ENCODE measurements around the gene HABP2.

HABP2 gene

DNA sequence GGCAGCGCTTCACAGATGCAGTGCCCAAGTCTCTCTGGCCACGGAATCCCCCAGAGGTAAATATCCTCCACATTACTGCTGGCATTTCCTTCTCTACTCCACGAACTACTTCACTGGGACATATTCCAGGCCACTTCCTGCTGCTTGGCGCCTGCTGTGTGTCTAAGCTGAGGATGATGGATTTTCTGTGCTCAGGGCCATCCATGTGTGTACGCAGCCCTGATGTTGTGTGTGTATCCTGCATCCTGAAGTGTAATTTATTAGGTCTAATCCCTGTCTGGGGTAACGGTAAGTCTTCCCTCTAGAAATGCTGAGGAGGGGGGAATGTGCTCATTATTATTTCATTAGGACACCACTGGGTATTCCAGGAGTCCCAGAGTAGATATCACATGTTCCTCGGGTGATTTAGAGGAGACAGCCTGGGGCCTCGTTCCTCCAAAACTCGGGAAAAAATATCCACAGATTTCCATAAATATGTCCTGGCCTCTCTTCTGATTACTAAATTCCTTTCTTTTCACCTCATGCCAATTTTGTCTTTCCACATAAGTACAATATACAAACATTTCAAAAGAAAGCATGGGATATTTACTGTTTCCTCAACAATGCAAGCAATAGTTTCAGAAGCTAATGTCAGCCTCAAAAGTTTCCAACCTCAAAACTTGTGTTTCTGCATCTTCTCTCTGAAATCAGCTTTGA is 25.5 kb upstream of the HABP2 start:
- DNase-seq (ENCODE audit: low read depth in 2 of 2), result no peak

DNA sequence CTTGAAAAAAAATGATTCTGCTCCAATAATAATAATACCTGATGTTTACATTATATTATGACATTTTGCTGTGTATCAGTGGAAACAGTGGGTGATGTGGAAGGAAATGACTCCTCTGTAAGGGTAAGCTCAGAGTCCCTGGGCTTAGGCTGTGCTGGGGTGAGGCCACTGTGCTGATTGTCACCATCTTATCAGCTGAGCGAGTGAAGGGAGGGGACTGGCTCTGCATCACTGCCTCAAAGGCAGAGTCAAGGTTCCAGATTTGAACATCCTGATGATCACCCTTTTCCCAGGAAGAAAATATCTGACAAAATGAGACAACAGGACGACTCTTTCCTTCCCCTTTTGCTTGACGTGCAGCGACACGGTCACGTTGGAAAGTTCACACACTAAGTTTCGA is 24.0 kb upstream of the HABP2 start:
- DNase-seq (ENCODE audit: low read depth in 2 of 2), result no peak

DNA sequence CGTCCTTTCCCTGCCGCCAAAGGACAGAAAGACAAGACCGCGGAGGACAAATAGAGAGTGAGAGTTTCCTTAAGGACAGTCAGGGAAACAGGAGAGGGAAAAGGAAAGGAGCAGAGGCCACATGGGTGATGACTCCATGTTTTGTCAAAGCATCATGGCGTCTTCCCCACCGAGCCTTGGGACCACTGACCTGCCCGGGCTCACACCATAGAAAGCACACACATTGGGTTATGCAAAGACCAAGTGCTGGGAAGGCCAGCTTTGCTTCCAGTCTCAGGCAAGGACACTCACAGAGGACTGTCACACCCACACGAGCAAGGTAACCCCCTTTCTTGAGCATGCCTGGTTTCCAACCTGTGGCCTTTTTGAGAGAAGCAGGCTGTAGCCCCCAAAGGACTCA is 23.3 kb upstream of the HABP2 start:
- no peak for DNase-seq (ENCODE audit: low read depth in 2 of 2)

DNA sequence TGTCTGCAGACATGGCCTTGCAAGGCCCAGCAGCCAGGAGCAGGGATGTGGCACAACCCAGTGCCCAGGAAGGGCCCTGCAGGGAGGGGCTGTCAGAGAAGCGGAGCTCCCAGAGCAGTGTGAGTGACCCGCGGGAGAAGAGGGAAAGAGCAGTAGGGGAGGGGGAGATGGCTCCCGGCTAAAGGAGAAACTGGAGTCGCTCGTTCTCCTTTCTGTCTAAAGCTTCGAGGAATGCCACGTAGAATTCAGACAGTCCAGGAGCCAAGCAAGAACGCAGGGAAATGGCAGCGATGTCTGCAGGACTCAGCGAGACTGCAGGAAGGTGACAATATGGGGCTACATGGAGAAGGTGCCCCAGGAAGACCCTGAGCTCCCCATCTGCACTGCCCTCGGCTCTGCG is 22.4 kb upstream of the HABP2 start:
- DNase-seq (ENCODE audit: low read depth in 2 of 2), result no peak

DNA sequence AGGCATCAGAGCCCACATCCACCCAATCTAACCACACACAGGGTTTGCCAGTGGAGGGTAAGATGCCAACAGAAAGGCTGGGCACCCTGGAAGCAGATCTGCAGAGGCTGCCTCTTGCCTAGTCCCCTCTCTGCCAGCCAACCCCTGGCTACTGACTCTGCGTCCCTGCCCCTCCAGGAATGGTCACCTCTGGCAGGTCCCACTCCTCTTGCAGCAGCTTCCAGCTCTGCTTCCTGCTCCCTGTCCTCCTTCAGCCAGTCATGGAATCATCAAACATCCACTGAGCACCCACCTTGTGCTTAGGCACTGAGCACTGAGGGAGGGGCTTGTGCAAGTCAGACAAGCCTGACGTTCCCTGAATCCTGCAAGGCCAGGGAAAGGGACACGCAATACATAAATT is 20.1 kb upstream of the HABP2 start:
- no peak for DNase-seq (ENCODE audit: low read depth in 2 of 2)

DNA sequence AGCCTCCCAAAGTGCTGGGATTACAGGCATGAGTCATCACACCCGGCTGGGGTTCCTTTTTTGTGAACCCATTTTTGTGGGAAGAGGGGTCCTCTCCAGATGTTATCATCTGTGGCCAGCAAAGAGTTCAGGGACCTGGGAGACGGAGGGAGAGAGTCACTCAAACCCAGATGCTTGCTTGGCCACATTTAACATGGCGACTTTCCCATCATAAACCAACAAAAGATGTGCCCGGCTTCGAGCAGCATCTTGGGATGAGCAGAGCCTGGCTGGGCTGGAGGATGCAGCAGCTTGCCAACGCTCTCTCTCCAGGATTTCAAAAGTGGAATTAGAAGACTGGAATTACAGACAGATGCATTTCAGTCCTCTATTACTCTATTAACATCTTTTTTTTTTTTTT is 19.1 kb upstream of the HABP2 start:
- DNase-seq (ENCODE audit: low read depth in 2 of 2), result no peak

DNA sequence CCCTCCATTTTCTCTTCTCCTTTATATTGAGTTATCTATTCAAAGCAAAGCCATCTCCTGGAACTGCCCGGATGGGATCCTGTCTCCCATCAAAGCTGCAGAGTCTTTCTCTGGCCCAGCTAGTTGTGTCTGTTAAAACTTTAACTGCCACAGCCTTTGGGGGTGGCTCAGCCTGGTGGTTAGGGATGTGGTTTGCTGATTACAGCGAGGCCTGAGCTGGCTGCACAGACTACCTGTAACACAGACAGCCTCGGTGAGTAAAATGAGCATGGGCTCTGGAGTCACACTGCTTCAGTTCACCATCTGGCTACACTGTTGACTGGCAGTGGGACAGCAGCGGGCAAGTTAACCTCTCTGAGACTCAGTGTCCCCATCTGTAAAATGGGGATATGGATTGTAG is 18.4 kb upstream of the HABP2 start:
- DNase-seq (ENCODE audit: low read depth in 2 of 2), result no peak

DNA sequence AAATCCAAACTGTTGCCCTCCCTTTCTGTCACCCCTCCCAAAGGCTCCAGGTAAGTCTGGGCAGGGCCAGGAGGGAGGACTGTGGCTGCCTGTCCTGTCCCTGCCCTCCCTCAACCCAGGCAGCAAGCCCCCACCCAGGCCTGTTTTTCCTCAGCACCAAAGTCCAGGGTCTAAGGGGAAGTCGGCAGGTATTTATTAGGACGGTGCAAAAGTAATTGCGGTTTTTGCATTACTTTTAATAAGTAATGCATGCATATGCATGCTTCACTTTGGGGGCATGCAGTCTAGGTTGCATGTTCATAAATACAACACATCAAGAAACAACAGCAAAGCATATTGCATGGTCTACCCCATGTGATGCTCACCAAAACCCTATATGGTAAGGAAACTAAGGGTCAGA is 15.2 kb upstream of the HABP2 start:
- DNase-seq (ENCODE audit: low read depth in 2 of 2), result no peak

DNA sequence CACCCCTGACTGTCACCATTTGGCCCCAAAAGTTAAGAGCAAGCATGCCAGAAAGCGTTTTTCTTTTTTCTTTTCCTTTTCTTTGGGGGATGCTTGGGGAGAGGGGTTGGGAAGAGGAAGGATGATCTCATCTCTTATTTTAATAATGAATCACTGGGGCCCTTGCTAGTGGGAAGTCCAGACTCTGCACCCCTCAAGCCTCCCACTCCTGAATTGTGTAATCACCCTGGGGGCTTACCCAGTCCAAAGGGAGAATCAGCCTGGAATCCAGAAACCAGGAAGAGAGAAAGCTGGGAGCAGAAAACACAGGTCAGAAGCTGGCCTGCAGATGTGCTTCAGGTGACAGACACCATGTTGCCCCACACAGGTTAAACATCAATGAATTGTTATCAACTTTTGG is 14.7 kb upstream of the HABP2 start:
- DNase-seq (ENCODE audit: low read depth in 2 of 2), result no peak

DNA sequence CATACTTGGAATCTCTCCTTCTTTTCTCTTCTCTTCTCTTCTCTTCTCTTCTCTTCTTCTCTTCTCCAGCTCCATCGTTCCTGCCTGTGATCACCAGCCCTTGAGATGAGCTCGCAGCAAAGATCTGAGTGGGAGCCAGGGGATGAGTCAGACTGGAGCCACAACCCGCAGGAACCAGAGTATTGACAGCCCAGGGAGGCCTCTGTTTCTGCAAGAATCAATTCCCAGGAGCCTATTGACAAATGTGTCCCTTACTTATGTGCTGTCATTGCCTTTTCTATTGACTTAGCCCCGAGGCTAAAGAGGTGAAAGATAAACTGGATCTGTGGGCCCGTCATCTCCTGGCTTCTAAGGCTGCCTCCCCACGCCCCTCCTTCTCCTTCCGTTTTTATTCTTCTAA is 13.1 kb upstream of the HABP2 start:
- DNase-seq (ENCODE audit: low read depth in 2 of 2), result no peak

DNA sequence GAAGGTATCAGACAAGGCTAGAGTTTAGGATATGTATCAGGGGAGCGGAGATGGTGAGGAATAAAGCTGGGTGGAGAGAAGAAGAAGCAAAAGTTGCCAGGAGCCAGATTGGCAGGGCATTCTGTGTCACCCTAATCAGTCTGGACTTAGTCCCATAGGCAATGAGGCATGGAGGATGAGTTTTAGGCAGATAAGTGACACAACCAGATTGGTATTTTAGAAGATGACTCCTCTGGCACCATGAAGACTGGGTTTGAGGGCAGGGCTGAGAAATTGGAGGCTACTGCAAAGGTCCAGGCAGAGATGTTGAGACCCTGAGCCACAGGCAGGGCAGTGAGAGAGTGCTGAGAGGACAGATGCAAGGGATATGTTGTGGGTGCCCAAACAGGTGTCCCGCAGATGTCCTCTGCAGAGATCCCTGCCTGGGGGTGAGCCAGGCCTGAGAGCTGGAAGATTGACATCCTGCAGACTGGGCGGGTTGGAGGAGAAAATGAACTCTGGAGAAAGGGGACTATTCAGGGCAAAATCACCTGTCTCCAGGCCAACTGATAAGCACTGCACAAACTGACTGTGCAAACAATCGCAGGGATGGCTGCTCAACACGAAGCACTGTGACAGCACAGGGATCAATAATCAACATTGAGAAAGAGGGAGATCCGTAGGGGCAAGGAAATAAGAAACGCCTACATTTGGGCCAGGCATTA is 11.9 kb upstream of the HABP2 start:
- DNase-seq (ENCODE audit: low read depth in 2 of 2), result no peak

DNA sequence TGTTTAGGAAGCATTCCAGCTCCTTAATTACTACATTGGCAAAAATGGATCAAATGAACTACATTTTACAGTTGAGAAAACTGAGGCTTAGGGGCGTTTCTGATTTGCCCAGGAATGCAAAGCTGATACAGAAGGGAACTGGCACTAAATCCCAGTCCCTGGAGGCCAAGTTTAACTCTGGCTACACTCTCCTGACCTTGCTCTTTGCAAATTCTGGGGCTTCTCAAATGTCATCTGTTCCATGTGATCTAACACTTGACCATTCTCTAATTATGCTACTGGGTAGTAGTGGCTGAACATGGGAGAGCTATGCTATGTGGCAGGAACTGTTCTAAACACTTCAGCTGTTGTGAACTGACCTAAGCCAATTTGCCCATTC is 11.3 kb upstream of the HABP2 start:
- DNase-seq (ENCODE audit: low read depth in 2 of 2), result no peak

DNA sequence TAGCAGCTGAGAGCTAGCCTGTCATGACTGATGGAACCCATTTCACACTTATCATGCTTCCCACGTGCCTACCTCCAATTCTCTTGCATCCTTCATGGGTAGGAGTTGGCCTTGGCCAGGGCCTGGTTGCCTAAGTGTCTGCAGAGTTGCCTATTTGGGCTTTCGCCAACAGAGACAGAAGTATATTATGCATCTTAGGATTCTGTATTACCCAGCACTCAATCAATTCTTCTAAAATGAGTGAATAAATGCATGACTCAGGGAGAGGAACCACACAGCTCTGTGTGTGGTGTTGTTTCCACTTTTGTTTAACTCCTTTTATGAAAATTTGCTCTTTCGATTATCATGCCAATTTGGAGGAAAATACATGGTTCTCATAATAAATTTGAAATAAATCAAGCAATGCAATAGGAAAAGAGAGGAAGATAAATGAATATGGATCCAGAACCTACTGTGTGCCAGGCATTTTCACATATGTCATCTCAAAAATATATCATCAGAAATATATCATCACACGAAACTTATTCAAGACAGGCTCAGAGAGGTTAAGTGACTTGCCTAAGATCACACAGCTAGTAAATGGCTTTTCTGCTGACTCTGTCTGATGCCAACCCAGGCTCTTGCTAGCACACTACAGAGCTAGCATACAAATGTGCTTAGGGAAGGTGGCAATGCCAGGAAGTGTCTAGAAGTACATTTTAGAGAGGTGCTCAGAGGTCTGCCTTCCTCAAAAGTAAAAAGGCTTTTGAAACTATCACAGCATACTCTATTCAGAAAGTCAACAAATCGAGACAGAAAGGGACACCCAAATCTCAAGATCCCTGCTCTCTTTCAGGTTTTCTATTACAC is 9.5 kb upstream of the HABP2 start:
- DNase-seq (ENCODE audit: low read depth in 2 of 2), result no peak

DNA sequence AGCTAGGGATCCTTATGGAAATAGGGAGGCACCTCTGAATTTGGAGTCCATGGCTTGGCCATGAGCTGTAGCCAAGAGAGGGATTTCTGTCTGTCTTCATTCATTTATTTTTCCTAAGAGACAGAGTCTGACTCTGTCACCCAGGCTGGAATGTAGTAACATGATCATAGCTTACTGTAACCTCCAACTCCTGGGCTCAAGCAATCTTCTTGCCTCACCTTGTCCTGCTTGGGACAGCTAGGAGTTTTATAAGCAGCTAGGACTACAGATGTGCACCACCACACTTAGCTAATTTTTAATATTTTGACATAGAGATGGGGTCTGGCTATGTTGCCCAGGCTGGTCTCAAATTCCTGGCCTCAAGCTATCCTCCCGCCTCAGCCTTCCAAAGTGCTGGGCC is 8.5 kb upstream of the HABP2 start:
- no peak for DNase-seq (ENCODE audit: low read depth in 2 of 2)

DNA sequence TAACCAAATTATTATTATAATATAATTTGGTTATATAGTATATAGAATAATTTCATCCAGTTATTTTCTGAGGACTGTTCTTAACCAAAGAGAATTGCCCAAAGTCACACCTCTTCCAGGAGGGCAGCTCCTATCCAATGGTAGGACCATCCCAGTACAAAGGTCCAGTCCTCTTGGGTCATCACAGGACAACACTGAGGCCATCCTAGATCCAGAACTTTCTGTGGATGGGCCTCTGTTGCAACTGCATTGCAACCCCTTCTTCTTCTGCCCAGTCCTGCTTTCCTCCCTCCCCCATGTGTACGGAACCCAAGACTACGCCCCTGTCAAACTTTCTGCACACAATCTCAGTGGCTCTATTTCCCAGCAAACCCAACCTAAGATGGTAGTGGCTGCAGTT is 5.4 kb upstream of the HABP2 start:
- no peak for DNase-seq (ENCODE audit: low read depth in 2 of 2)

DNA sequence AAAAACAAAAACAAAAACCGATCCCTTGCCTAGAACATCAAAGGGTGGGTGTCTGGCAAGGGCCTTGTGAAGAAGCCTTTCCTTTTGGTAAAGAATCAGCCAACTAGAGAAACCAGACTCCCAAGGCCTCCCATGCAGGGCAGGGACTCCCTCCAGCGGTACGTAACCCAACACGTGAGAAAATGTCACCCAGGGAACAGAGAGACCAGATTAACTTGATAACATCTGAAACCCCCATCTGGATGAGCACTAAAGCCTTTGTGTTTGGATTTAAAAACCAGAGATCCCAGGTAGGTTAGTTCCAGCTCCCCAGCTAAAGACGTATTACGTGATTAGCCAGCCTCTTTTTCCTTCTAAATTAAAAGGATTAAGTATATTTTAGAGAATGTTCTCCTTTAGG is 3.0 kb upstream of the HABP2 start:
- no peak for DNase-seq (ENCODE audit: low read depth in 2 of 2)

DNA sequence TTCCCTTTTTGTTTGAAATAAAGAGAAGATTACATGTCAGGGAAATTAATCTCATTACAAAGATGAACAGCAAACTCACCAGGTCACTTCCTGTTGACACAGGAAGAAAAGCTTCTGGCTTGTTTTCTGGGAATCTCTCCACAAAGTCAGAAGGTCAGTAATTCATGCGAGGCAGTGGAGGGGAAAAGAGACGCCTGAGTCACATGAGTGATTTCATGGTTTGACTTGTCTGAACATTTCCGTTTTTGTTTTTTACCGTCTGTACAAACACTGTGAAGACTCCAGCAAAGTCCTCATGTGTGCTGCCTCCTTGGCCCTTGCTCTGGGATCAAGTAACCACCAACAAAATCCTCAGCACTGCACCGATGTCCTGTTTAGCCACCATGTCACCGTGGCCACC is 2.5 kb upstream of the HABP2 start:
- no peak for DNase-seq (ENCODE audit: low read depth in 2 of 2)

DNA sequence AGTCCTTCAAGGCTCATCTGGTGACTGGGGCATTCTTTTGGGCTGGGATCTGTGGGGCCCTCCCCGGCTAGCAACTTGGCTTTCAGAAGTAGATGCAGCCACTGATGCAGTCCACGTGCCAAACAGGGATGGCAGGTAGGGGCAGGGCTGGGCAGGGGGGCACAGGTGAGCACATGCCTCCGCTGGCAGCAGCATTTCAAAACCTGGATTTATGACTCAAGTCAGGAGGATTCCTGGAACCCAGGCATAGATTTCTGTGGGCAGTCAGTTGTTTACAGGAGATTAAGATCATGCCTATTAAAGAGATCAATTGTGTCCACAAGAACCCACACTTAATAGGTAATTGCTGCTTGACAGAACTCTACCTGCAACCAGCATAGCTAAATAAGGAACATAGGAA is 839 bp upstream of the HABP2 start:
- DNase-seq (ENCODE audit: low read depth in 2 of 2), result no peak

DNA sequence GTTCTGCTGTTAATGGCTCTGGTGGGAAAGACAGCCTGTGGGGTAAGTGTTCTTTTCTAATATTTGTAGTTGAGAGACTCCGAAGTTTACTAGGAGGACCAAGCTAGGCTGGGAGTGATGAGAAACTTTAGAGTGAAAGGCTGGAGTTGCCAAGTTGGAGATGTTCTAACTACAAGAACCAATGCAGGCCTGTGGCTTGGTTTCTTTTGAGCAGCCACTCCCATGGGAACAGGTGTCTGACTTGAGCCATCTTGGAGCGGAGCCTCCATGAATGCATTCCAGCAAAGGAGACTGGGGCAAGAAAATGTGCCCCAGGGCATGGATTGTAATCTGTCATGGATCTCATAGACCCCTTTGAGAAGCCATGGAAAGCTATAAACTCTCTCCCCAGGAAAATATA is 296 bp downstream of the HABP2 start:
- no peak for DNase-seq (ENCODE audit: low read depth in 2 of 2)

DNA sequence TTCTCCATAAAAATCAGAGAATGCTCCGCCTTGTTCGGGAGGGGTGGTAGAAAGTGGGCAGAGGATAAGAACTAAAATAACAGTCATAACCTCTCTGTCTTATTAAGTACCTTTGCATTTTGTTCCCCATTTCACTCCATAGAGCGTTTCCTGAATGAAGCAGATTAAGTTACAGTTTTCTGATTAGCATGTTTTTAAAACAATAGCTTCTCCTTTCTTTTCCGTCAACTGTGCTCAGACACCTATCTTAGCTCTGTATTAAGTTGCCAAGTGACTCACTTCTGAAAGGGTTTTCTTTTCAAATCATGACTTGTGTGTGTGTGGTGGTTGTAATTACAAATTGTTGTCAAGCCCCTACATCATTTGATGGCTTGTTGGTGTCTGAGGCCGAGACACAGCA is 1.4 kb downstream of the HABP2 start:
- no peak for DNase-seq (ENCODE audit: low read depth in 2 of 2)

DNA sequence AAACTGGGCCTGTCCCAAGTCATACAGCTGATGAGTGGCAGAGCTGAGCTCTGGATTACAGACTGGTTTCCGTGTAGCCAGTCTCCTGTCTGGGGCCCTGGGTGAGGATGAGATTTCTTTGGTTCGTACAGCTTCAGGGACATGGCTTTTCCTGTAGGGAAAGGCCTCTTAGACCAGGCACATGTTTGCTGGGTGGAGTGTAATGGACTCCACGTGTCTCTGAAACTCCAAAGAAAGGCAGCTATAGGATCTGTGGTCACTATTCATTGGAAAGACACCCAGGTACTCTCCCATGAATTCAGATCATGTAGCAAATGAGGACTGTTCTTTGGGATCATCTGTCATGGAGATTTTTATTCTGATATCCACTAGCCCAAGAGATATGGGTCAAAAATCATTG is 2.4 kb downstream of the HABP2 start:
- DNase-seq (ENCODE audit: low read depth in 2 of 2), result no peak

DNA sequence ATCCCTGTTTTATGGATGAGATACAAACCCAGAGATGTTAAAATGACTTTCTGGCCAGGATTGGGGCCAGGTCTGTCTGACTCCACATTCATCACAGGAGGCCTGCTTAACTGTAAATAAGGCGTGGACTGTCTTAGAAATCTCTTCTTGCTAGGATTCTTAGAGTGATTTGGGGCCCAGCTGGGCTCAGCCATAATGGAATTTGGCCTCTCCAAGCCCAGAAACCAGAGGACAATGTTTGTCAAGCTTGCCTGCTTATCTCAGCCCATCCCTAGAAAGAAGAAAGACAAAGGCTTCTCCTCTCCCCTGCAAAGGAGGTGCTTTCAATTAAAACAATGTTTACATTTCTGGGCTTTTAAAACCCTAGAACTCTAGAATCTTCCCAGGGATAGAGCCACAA is 2.9 kb downstream of the HABP2 start:
- DNase-seq (ENCODE audit: low read depth in 2 of 2), result no peak

DNA sequence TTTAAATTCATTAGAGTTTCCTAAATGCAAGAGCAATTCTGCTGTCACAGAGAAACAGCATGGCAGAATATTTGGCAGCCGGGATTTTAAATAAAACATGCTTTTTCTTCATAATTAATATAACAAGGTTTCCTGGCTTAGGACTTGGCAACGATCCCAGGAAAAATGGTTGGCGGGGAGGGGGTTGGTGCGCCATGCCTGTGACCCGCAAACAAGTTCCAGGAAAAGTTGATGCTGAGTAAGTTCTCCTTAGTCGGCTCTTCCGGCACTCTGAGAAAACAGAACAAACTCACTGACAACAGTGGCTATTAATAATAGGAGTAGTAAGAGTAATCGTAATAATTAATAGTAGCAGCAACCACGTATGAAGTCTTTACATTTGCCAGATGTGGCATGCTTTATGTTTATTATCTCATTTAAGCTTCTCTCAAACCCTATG is 4.6 kb downstream of the HABP2 start:
- no peak for DNase-seq (ENCODE audit: low read depth in 2 of 2)
